Endothelial cell (in vitro differentiated cells): Measurements from ENCODE around the gene KCNJ1. TPM values are rescaled to one million over a fixed set of nuclear protein-coding genes. Genes with fewer than 3 reads are reported as not detected.

Experiments
- DNase-seq: peaks from one replicate; pipeline ENCODE4 v3.0.0; 2021; ENCODE audit warnings: low spot score
- H3K27ac Mint-ChIP-seq: one replicate; pipeline ENCODE4 v1.8.0; 2021; ENCODE audit warnings: mixed read lengths, inconsistent platforms; ENCODE audit not compliant: unreplicated experiment
- H3K27me3 Mint-ChIP-seq: one replicate; pipeline ENCODE4 v1.8.0; 2021; ENCODE audit warnings: mild to moderate bottlenecking, moderate library complexity, mixed read lengths, inconsistent platforms; ENCODE audit not compliant: unreplicated experiment
- H3K36me3 Mint-ChIP-seq: one replicate; pipeline ENCODE4 v1.8.0; 2021; ENCODE audit warnings: mild to moderate bottlenecking, low read depth, mixed read lengths, inconsistent platforms; ENCODE audit not compliant: unreplicated experiment
- H3K4me1 Mint-ChIP-seq: one replicate; pipeline ENCODE4 v1.8.0; 2021; ENCODE audit warnings: mild to moderate bottlenecking, mixed read lengths, inconsistent platforms; ENCODE audit not compliant: unreplicated experiment
- H3K4me3 Mint-ChIP-seq: one replicate; pipeline ENCODE4 v1.8.0; 2021; ENCODE audit warnings: mild to moderate bottlenecking, mixed read lengths, inconsistent platforms; ENCODE audit not compliant: unreplicated experiment
- H3K9me3 Mint-ChIP-seq: one replicate; pipeline ENCODE4 v1.8.0; 2021; ENCODE audit warnings: mixed read lengths, inconsistent platforms; ENCODE audit not compliant: unreplicated experiment
- CTCF ChIP-seq: fragments of 200-600 bp; sonication (generic); IDR thresholded peaks from one replicate; pipeline ENCODE4 v1.5.0; 2021; ENCODE audit warnings: antibody characterized with exemption; ENCODE audit not compliant: unreplicated experiment
- total RNA-seq: library from RNA; stranded (reverse); fragmentation: NEBNext Ultra II Directional; extraction: Animal tissue kit (Norgen Biotek cat#: 25700); gene quantifications from one replicate; pipeline ENCODE4 v1.2.1, GENCODE V29; 2021; ENCODE audit not compliant: unreplicated experiment

Gene KCNJ1
- total RNA-seq, 1 donor from 2014 or later, result not detected

DNA sequence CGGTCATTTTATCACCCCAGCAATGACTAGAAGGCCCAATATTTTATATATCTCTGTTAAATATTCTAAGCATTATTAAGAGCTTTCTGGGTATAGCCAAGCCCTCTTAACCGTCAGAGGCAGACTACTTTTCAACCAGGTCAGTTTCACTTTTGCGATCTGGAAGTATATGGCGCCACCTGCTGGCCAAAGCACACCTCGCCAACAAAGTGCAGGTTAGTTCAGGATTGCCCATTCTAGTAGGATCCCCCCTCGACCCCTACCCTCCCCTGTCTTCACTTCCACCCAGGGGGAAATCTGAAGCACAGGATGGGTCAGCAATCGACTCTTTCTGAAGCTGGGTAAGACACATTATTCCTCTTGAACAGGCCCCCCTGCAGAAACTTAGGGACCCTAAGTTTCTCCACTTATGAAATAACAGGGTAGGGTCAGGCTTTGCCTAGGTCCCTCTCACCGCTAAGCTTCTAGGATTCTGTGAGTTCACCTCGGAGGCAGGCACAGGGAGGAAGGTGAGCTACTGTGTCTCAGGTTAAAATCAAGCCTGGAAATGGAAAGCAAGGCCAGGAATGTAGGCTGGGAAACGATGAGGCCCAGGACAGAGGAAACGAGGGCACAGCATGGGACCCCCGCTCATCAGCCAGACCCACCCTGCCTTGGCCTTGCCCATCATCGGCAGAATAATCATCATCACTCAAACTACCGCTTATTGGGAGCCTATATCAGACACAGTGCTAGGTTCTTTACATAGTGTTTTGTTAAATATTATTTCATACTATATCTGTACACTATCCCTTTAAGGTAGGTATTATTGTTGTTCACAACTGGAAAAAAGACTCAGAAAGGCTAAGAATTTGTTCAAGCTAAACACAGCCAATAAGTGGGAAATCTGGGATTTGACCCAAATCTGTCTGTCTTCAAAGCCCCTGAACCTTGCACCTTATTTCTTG, 35.6 kb downstream of the KCNJ1 start:
- Mint-ChIP-seq H3K36me3 (peaks cover 4% of the 10 kb centered on the region), H3K4me1 (peaks cover 67% of the 10 kb centered on the region), H3K27me3 (peaks cover 6% of the 10 kb centered on the region), H3K27ac (peak overlapping the region; percentile 42), H3K9me3 (no peaks in the 10 kb centered on the region), H3K4me3 (no peak overlapping the region)
- TF ChIP-seq CTCF, result peak; percentile 96
- DNase-seq, result peak; percentile 86

DNA sequence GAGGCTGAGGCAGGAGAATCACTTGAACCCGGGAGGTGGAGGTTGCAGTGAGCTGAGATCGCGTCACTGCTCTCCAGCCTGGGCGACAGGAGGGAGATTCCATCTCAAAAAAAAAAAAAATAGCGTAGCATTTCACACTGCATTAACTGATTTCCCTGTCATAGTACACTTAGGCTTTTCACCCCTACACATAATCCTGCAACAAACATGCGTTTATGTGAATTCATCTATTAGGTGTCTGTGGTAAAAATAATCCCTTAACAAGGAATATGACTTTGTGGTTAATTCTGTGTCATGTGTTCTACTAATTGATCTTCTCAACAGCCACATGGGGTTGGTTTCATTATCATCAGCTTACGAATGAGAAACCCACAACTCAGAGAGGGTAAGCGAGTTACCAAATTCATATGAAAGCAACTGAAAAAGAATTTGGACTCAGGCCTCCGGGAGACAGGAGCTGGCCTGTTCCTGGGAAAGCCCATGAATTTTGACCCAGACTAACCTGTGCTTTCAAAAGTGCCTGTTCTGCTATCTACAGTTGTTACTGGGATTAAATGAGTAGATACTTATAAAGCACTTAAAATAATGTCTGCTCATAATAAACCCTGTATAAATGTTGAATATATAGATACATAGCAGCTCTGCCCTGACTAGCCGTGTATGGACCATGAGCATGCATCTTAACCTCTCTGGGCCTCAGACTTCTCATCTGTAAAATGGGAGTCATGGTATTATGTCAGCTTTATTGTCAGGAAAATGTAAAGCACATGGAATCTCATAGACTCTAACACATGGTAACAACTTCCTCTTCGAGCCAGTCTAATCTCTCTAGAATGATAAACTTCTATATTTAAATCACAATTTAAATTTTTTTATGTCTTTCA, 36.6 kb downstream of the KCNJ1 start:
- Mint-ChIP-seq H3K36me3 (peaks cover 4% of the 10 kb centered on the region), H3K4me1 (peaks cover 67% of the 10 kb centered on the region), H3K9me3 (no peaks in the 10 kb centered on the region), H3K27me3 (peaks cover 6% of the 10 kb centered on the region), H3K27ac (peak overlapping the region; percentile 79), H3K4me3 (no peak overlapping the region)
- DNase-seq, result no peak
- no peak for TF ChIP-seq CTCF

DNA sequence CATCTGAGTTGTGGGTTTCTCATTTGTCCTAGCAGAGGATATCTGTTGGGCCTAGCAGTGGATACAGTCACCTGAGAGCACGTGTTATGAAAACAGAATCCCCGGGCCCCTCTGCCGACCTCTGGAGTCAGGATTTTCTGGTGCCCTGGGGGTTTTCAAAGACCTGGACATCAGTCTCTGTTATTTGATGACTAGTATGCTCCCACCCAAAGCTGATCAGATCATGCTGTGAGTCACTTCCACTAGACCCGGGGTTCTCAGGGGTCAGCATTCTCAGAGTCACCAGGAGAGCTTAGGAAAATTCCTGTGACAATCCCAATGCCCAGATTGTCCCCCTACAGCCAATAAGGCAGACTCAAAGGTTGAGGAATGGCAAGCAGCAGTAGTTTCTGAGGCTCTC, 38.7 kb downstream of the KCNJ1 start:
- H3K4me3 Mint-ChIP-seq, result no peak overlapping the region
- peaks cover 4% of the 10 kb centered on the region for H3K36me3 Mint-ChIP-seq
- TF ChIP-seq CTCF, result no peak
- H3K27ac Mint-ChIP-seq, result no peak overlapping the region
- no peaks in the 10 kb centered on the region for H3K9me3 Mint-ChIP-seq
- no peak for DNase-seq
- H3K27me3 Mint-ChIP-seq, result peaks cover 3% of the 10 kb centered on the region
- peaks cover 60% of the 10 kb centered on the region for H3K4me1 Mint-ChIP-seq

DNA sequence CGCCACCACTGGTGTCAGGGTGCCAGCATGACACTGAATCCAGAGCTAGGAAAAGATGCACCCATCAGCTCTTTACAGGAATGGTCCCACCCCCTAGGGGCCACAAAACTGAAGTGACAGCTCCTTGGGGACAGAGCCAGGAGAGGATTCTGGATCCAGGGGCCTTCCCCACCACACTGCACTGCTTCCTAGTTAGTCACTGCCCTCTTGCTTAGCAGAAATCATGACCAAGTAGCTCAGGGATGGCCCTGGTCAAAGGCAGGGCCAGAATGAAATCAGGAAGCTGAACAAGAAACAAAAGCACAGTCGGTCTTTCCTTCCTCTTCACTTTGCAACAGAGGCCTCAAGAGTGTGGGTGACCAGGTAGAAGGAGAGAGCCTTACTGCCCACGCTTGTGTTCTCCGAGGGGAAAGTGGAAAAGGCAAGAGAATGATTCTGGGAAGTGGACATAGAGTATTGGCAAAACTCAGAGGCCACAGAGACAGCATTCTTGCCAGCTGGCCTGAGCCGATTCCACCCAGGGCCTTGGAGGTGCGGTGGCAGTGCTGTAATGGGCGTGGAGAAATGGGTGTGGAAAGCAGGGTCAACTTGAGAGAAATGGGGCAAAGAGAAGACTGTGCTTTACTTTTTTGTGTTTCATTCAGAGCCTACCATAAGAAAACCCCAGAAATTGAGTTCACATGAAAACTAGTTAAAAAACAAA, 39.8 kb downstream of the KCNJ1 start:
- H3K27me3 Mint-ChIP-seq, result peaks cover 1% of the 10 kb centered on the region
- H3K4me1 Mint-ChIP-seq, result peaks cover 62% of the 10 kb centered on the region
- TF ChIP-seq CTCF, result no peak
- no peak for DNase-seq
- H3K36me3 Mint-ChIP-seq, result no peaks in the 10 kb centered on the region
- peak overlapping the region; percentile 33 for H3K27ac Mint-ChIP-seq
- H3K4me3 Mint-ChIP-seq, result no peak overlapping the region
- H3K9me3 Mint-ChIP-seq, result no peaks in the 10 kb centered on the region
